ENCODE results near the gene SERINC3. TPM values are rescaled to one million over a fixed set of nuclear protein-coding genes. Genes with fewer than 3 reads are reported as not detected.

SERINC3 gene
- total RNA-seq, 1 donor from 2014 or later, result 42.9 TPM

DNA sequence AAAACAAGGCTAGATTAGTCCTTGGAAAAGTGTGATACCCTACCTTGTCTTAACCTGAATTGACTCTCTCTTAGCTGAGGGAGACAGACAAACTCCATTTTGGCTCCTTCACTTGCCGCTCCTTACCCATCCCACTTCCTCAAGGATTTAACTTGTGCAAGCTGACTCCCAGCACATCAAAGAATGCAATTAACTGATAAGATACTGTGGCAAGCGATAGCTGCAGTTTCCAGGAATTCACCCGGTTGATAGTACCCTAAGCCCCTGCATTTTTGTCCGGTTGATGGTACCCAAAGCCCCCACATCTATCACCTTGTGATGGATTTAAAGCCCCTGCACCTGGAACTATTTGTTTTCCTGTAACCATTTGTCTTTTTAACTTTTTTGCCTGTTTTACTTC, 1.9 kb upstream of the SERINC3 start:
- H3K36me3 Mint-ChIP-seq, result no peaks in the 10 kb centered on the region
- H3K9me3 Mint-ChIP-seq, result no peaks in the 10 kb centered on the region
- H3K27me3 Mint-ChIP-seq (ENCODE audit: low read depth), result no peaks in the 10 kb centered on the region
- H3K4me3 Mint-ChIP-seq, result no peak overlapping the region
- H3K4me1 Mint-ChIP-seq, result peaks cover 62% of the 10 kb centered on the region
- TF ChIP-seq, protein P1, sequence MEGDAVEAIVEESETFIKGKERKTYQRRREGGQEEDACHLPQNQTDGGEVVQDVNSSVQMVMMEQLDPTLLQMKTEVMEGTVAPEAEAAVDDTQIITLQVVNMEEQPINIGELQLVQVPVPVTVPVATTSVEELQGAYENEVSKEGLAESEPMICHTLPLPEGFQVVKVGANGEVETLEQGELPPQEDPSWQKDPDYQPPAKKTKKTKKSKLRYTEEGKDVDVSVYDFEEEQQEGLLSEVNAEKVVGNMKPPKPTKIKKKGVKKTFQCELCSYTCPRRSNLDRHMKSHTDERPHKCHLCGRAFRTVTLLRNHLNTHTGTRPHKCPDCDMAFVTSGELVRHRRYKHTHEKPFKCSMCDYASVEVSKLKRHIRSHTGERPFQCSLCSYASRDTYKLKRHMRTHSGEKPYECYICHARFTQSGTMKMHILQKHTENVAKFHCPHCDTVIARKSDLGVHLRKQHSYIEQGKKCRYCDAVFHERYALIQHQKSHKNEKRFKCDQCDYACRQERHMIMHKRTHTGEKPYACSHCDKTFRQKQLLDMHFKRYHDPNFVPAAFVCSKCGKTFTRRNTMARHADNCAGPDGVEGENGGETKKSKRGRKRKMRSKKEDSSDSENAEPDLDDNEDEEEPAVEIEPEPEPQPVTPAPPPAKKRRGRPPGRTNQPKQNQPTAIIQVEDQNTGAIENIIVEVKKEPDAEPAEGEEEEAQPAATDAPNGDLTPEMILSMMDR (IDR thresholded peaks at IDR 0.05; ENCODE audit: unreplicated experiment), result no peak
- no peak for DNase-seq (ENCODE audit: low spot score in 2 of 2, unreplicated experiment in 2 of 2)
- peak overlapping the region; percentile 92 for H3K27ac Mint-ChIP-seq

DNA sequence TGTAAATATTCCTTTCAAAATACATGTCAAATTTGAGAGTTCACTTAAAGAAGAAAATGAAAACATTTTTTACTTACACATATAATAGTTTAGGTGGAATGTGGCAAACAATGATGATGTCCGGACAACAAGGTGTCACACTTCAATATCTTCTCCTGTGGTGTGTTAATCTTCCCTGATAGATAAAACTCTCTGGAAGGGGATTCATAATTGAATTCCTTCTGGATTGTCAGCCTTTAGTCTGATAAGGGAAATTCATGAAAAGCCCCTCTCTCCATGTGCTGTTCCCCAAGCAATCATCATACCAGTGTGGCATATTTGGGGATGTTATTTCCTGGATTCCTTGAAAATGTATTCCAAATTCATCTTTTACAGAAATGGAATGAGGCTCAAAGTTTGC, 971 bp upstream of the SERINC3 start:
- Mint-ChIP-seq H3K9me3 (no peaks in the 10 kb centered on the region), H3K36me3 (no peaks in the 10 kb centered on the region), H3K27me3 (ENCODE audit: low read depth) (no peaks in the 10 kb centered on the region), H3K4me1 (peaks cover 62% of the 10 kb centered on the region), H3K27ac (peak overlapping the region; percentile 92), H3K4me3 (peak overlapping the region; percentile 87)
- no peak for DNase-seq (ENCODE audit: low spot score in 2 of 2, unreplicated experiment in 2 of 2)
- TF ChIP-seq, protein P1 (IDR thresholded peaks at IDR 0.05; ENCODE audit: unreplicated experiment), result no peak

DNA sequence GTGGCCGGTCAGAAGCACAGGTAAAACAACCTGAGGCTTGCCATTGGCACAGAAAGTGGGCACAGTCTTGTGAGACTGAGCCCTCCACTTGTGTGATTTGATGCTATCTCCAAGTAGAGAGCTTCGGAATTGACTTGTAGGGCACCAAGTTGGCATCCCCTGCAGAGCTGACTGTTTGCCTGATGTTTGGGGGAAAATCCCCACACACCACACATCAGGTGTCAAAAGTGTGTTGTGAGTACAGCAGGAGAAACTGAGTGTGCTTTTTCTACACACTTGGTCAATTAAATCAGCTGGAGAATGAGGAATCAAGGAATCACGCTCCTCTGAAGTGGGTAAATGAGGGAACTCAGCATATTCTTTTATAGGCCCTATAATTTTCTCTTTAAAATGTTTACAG, 989 bp downstream of the SERINC3 start:
- Mint-ChIP-seq H3K4me3 (peak overlapping the region; percentile 87), H3K27me3 (ENCODE audit: low read depth) (no peaks in the 10 kb centered on the region), H3K4me1 (peaks cover 56% of the 10 kb centered on the region), H3K27ac (peak overlapping the region; percentile 92), H3K9me3 (no peaks in the 10 kb centered on the region), H3K36me3 (no peaks in the 10 kb centered on the region)
- TF ChIP-seq, protein P1 (IDR thresholded peaks at IDR 0.05; ENCODE audit: unreplicated experiment), result no peak
- DNase-seq (ENCODE audit: low spot score in 2 of 2, unreplicated experiment in 2 of 2), result no peak

GRCh38 chr20:44518248-44518647, 3.6 kb downstream of the SERINC3 start:
- Mint-ChIP-seq H3K9me3 (no peaks in the 10 kb centered on the region), H3K27ac (peak overlapping the region; percentile 64), H3K4me3 (no peak overlapping the region), H3K4me1 (peaks cover 36% of the 10 kb centered on the region), H3K27me3 (ENCODE audit: low read depth) (no peaks in the 10 kb centered on the region), H3K36me3 (peaks cover 5% of the 10 kb centered on the region)
- DNase-seq (ENCODE audit: low spot score in 2 of 2, unreplicated experiment in 2 of 2), result no peak
- TF ChIP-seq, protein P1 (IDR thresholded peaks at IDR 0.05; ENCODE audit: unreplicated experiment), result no peak

DNA sequence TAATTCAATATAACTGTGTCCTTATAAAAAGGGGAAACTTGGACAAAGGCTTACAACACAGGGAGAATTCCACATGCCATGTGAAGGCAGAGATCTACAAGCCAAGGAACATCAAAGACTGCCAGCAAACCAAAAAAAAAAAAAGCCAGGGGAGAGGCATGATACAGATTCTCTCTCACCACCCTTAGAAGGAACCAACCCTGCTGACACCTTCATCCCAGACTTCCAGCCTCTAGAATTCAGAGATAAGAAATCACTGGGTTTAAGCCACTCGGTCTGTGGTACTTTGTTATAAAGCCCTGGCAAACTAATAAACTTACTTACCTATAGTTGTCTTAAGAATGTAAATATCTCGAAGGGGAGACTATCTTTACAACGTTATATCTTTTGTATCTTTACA, 4.4 kb downstream of the SERINC3 start:
- no peak for DNase-seq (ENCODE audit: low spot score in 2 of 2, unreplicated experiment in 2 of 2)
- no peaks in the 10 kb centered on the region for H3K9me3 Mint-ChIP-seq
- H3K36me3 Mint-ChIP-seq, result peaks cover 5% of the 10 kb centered on the region
- H3K4me3 Mint-ChIP-seq, result no peak overlapping the region
- TF ChIP-seq, protein P1 (IDR thresholded peaks at IDR 0.05; ENCODE audit: unreplicated experiment), result no peak
- peaks cover 28% of the 10 kb centered on the region for H3K4me1 Mint-ChIP-seq
- no peaks in the 10 kb centered on the region for H3K27me3 Mint-ChIP-seq (ENCODE audit: low read depth)
- H3K27ac Mint-ChIP-seq, result no peak overlapping the region

- Mint-ChIP-seq H3K27me3 (ENCODE audit: low read depth) (no peaks in the 10 kb centered on the region), H3K4me1 (peaks cover 22% of the 10 kb centered on the region), H3K9me3 (no peaks in the 10 kb centered on the region), H3K4me3 (no peak overlapping the region), H3K27ac (no peak overlapping the region), H3K36me3 (peaks cover 5% of the 10 kb centered on the region)
- TF ChIP-seq, protein P1 (IDR thresholded peaks at IDR 0.05; ENCODE audit: unreplicated experiment), result no peak
- DNase-seq (ENCODE audit: low spot score in 2 of 2, unreplicated experiment in 2 of 2), result no peak
Measured at GRCh38 chr20:44516491-44516890, 5.4 kb downstream of the SERINC3 start.

Measured in mesothelial cell of epicardium (in vitro differentiated cells).